Ishikawa (cell line): ENCODE data around the gene AUTS2.

Experiments
- CEBPB ChIP-seq: IDR thresholded peaks from 2 replicates; pipeline ENCODE4 v1.6.1; 2012
- CREB1 ChIP-seq: IDR thresholded peaks from 2 replicates; pipeline ENCODE4 v1.6.1; 2012; ENCODE audit warnings: low read depth
- EGR1 ChIP-seq: IDR thresholded peaks from 2 replicates; pipeline ENCODE4 v1.6.1; 2012
- EP300 ChIP-seq: IDR thresholded peaks from 2 replicates; pipeline ENCODE4 v1.6.1; 2012; ENCODE audit warnings: borderline replicate concordance
- FOXM1 ChIP-seq: IDR thresholded peaks from 2 replicates; pipeline ENCODE4 v1.6.1; 2012; ENCODE audit warnings: low read depth, borderline replicate concordance
- NFIC ChIP-seq: IDR thresholded peaks from 2 replicates; pipeline ENCODE4 v1.6.1; 2012
- RAD21 ChIP-seq: IDR thresholded peaks from 2 replicates; pipeline ENCODE4 v1.6.1; 2012; ENCODE audit warnings: low read depth
- TAF1 ChIP-seq: IDR thresholded peaks from 2 replicates; pipeline ENCODE4 v1.6.1; 2012; ENCODE audit warnings: low read depth, mild to moderate bottlenecking
- TCF12 ChIP-seq: IDR thresholded peaks from 2 replicates; pipeline ENCODE4 v1.6.1; 2012; ENCODE audit warnings: low read depth
- TEAD4 ChIP-seq: IDR thresholded peaks from 2 replicates; pipeline ENCODE4 v1.6.1; 2012
- YY1 ChIP-seq: IDR thresholded peaks from 2 replicates; pipeline ENCODE4 v1.6.1; 2012; ENCODE audit warnings: low read depth
- ZBTB7A ChIP-seq: IDR thresholded peaks from 2 replicates; pipeline ENCODE4 v1.6.1; 2012; ENCODE audit warnings: low read depth
- TF ChIP-seq, protein P1 (sequence below): IDR thresholded peaks from 2 replicates; pipeline ENCODE4 v1.6.1; 2012
- TF ChIP-seq, protein P2 (sequence below): IDR thresholded peaks from 2 replicates; pipeline ENCODE4 v1.6.1; 2012; ENCODE audit warnings: low read depth, mild to moderate bottlenecking
- TF ChIP-seq, protein P3 (sequence below): IDR thresholded peaks from 2 replicates; pipeline ENCODE4 v1.6.1; 2012

Gene AUTS2

DNA sequence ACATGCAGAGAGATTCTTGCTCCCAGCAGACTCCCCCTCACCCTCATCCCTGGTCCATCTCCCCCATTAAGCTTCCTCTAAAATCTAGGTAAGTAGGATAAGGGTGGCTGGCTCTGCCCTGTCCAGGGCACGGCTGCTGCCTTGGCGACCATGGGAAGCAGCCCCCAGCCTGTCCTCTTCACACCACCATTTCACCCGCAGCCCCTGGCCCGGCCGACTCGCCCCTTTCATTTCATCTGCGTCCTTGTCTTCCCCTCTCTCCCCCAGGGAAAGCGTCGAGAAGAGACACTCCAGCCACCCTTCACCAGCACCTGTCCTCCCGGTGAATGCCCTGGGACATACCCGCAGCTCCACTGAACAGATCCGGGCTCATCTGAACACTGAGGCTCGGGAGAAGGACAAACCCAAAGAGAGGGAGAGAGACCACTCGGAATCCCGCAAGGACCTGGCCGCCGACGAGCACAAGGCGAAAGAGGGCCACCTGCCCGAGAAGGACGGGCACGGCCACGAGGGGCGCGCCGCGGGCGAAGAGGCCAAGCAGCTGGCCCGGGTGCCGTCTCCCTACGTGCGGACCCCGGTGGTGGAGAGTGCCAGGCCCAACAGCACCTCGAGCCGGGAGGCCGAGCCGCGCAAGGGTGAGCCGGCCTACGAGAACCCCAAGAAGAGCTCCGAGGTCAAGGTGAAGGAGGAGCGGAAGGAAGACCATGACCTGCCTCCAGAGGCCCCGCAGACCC, 1191.4 kb downstream of the AUTS2 start:
- no peak for TF ChIP-seq EGR1
- no peak for TF ChIP-seq TEAD4
- TF ChIP-seq YY1: no peak
- TF ChIP-seq TCF12: no peak
- no peak for TF ChIP-seq ZBTB7A
- TF ChIP-seq, protein P1, sequence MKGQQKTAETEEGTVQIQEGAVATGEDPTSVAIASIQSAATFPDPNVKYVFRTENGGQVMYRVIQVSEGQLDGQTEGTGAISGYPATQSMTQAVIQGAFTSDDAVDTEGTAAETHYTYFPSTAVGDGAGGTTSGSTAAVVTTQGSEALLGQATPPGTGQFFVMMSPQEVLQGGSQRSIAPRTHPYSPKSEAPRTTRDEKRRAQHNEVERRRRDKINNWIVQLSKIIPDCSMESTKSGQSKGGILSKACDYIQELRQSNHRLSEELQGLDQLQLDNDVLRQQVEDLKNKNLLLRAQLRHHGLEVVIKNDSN: no peak
- TF ChIP-seq, protein P2, sequence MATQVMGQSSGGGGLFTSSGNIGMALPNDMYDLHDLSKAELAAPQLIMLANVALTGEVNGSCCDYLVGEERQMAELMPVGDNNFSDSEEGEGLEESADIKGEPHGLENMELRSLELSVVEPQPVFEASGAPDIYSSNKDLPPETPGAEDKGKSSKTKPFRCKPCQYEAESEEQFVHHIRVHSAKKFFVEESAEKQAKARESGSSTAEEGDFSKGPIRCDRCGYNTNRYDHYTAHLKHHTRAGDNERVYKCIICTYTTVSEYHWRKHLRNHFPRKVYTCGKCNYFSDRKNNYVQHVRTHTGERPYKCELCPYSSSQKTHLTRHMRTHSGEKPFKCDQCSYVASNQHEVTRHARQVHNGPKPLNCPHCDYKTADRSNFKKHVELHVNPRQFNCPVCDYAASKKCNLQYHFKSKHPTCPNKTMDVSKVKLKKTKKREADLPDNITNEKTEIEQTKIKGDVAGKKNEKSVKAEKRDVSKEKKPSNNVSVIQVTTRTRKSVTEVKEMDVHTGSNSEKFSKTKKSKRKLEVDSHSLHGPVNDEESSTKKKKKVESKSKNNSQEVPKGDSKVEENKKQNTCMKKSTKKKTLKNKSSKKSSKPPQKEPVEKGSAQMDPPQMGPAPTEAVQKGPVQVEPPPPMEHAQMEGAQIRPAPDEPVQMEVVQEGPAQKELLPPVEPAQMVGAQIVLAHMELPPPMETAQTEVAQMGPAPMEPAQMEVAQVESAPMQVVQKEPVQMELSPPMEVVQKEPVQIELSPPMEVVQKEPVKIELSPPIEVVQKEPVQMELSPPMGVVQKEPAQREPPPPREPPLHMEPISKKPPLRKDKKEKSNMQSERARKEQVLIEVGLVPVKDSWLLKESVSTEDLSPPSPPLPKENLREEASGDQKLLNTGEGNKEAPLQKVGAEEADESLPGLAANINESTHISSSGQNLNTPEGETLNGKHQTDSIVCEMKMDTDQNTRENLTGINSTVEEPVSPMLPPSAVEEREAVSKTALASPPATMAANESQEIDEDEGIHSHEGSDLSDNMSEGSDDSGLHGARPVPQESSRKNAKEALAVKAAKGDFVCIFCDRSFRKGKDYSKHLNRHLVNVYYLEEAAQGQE: no peak
- no peak for TF ChIP-seq EP300
- TF ChIP-seq FOXM1: no peak

DNA sequence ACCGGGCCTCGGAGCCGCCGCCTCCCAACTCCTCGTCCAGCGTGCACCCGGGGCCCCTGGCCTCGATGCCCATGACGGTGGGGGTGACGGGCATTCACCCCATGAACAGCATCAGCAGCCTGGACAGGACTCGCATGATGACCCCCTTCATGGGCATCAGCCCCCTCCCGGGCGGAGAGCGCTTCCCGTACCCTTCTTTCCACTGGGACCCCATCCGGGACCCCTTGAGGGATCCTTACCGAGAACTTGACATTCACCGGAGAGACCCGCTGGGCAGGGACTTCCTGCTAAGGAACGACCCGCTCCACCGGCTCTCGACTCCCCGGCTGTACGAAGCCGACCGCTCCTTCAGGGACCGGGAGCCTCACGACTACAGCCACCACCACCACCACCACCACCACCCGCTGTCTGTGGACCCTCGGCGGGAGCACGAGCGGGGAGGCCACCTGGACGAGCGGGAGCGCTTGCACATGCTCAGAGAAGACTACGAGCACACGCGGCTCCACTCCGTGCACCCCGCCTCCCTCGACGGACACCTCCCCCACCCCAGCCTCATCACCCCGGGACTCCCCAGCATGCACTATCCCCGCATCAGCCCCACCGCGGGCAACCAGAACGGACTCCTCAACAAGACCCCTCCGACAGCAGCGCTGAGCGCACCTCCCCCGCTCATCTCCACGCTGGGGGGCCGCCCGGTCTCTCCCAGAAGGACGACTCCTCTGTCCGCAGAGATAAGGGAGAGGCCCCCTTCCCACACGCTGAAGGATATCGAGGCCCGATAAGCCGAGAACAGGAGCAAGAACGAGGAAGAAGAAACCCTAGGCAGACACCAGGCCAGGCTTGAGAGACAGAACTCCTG, 1192.2 kb downstream of the AUTS2 start:
- TF ChIP-seq EP300: no peak
- no peak for TF ChIP-seq YY1
- TF ChIP-seq, protein P2: no peak
- no peak for TF ChIP-seq TEAD4
- TF ChIP-seq, protein P1: no peak
- no peak for TF ChIP-seq ZBTB7A
- no peak for TF ChIP-seq TAF1

DNA sequence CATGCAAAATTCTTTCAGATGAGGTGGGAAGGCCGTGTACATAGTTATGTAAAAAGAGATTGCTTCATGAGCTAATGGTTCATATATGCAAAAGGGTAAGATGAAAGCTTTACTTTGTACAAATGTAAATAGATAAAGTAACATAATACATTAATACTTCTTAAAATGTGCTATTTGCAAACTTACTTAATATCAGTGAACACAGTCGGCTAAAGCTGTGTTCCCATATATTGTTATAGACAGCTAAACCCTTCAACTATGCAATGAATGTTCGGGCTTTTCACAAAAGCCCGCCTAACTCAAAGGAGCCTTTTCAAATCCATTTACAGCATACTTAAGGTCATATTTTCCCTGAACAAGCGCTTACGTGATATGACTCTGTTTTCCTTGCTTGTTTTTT, 1193.1 kb downstream of the AUTS2 start:
- no peak for TF ChIP-seq RAD21
- TF ChIP-seq, protein P3, sequence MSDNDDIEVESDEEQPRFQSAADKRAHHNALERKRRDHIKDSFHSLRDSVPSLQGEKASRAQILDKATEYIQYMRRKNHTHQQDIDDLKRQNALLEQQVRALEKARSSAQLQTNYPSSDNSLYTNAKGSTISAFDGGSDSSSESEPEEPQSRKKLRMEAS: no peak
- TF ChIP-seq, protein P1: no peak
- no peak for TF ChIP-seq CREB1
- TF ChIP-seq, protein P2: no peak
- no peak for TF ChIP-seq EP300
- no peak for TF ChIP-seq YY1
- no peak for TF ChIP-seq TAF1
- TF ChIP-seq EGR1: no peak
- no peak for TF ChIP-seq NFIC
- TF ChIP-seq ZBTB7A: no peak
- no peak for TF ChIP-seq TEAD4
- no peak for TF ChIP-seq CEBPB

DNA sequence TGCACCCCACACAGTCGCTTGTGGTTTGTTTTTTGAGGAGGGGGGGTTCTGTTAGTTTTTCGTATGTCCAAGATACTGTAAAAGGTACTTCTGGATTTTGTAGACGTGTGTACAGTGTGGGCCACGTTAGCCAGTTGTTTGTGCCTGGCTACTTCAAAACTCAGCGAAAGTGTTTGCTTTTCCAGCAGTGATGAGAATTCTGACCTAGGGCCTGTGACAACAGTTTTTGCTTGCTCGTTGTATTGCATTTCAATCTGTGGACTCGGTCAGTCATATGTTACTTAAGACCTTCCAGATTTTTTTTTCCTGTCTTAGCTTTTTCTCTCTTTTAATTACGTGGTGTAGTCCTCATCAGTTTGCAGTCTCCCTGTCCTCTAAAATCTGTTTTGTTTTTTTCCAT, 1194.8 kb downstream of the AUTS2 start:
- TF ChIP-seq, protein P1: no peak
- TF ChIP-seq, protein P2: no peak
- TF ChIP-seq FOXM1 (no peak), TAF1 (no peak), YY1 (no peak), EGR1 (no peak), TCF12 (no peak), CREB1 (no peak), TEAD4 (no peak), EP300 (no peak), NFIC (no peak), ZBTB7A (no peak)
- TF ChIP-seq, protein P3: no peak
